Hepatocyte (in vitro differentiated cells): Measurements from ENCODE around the gene SLC1A2.

Experiments
- EZH2 ChIP-seq: fragments of 200-600 bp; sonication (generic); IDR thresholded peaks from 2 replicates; pipeline ENCODE4 v1.6.1; 2016; ENCODE audit warnings: antibody characterized with exemption, mild to moderate bottlenecking, borderline replicate concordance
- EZH2phosphoT487 ChIP-seq: fragments of 200-600 bp; sonication (generic); IDR thresholded peaks from one replicate; pipeline ENCODE4 v1.6.1; 2018; ENCODE audit warnings: antibody characterized with exemption, mild to moderate bottlenecking, low read depth, moderate library complexity; ENCODE audit not compliant: unreplicated experiment, severe bottlenecking
- TF ChIP-seq, protein P1 (sequence below): fragments of 200-600 bp; sonication (generic); IDR thresholded peaks from 2 replicates; pipeline ENCODE4 v1.5.1; 2016; ENCODE audit warnings: antibody characterized with exemption, mild to moderate bottlenecking; ENCODE audit not compliant: poor library complexity

DNA sequence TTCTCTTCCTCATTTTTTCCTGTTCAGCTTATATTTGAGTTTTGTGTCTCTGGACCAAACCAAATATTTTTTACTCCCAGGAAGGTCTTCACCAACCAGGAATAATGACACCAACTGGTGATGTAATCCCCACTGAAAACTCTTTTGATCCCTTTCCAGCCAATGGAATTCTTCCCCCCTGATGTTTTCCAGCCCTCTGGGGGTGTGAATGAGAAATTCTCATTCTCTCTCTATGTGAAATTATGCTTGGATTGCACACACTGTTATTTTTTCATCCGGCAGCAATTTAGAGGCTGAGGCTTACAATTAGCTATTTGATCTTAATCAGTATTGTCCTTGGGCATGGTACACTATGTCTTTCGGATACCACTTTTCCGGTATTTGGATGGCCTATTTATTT, 39.5 kb upstream of the SLC1A2 start:
- TF ChIP-seq, protein P1, sequence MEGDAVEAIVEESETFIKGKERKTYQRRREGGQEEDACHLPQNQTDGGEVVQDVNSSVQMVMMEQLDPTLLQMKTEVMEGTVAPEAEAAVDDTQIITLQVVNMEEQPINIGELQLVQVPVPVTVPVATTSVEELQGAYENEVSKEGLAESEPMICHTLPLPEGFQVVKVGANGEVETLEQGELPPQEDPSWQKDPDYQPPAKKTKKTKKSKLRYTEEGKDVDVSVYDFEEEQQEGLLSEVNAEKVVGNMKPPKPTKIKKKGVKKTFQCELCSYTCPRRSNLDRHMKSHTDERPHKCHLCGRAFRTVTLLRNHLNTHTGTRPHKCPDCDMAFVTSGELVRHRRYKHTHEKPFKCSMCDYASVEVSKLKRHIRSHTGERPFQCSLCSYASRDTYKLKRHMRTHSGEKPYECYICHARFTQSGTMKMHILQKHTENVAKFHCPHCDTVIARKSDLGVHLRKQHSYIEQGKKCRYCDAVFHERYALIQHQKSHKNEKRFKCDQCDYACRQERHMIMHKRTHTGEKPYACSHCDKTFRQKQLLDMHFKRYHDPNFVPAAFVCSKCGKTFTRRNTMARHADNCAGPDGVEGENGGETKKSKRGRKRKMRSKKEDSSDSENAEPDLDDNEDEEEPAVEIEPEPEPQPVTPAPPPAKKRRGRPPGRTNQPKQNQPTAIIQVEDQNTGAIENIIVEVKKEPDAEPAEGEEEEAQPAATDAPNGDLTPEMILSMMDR = no peak
- TF ChIP-seq EZH2 (no peak), EZH2phosphoT487 (no peak)
